NT2/D1 (cell line): ENCODE data around the gene C20orf202.

Source experiments
- SUZ12 ChIP-seq: IDR thresholded peaks from 2 replicates; pipeline ENCODE4 v1.6.1; 2011; ENCODE audit not compliant: insufficient read length, insufficient read depth; ENCODE audit errors: extremely low read depth
- YY1 ChIP-seq: IDR thresholded peaks from 2 replicates; pipeline ENCODE4 v1.6.1; 2011; ENCODE audit not compliant: insufficient read length, insufficient read depth
- ZNF274 ChIP-seq: IDR thresholded peaks from 2 replicates; pipeline ENCODE4 v1.6.1; 2011; ENCODE audit warnings: mild to moderate bottlenecking, low read depth, low read length

DNA sequence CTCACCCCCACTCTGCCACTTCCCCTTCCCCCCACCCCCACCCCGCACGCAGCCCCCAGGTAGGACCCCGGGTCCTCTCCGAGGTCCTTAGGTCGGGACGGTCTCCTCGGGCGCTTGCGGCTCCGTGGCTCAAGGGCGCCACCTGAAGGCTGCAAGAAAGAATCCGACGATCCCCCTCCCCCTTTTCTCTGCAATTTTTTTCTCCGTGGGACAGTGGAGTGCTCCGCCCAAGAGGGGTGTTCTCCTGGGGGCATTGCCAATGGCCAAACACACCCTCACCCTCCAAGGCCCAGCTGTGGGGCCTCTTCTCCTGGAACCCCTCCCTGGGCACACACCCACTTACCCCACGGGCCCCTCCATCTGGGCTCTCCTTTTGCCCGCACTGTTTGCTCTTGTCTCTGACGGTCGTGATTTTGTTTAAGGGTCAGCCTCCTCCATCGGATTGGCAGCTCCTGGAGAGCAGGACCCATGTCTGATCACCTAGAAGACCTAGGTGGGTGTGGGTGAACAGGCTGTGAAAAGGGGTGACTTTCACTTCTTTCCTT is 17.4 kb upstream of the C20orf202 start:
- no peak for TF ChIP-seq SUZ12
- TF ChIP-seq YY1: no peak
- TF ChIP-seq ZNF274: no peak
